PFSK-1 (cell line): Measurements from ENCODE around the gene IDUA.

Experiments
- POLR2AphosphoS5 ChIP-seq: IDR thresholded peaks from 2 replicates; pipeline ENCODE4 v1.6.1; 2012; ENCODE audit warnings: low read depth, mild to moderate bottlenecking, control low read depth, low read length, moderate library complexity
- REST ChIP-seq, 2 experiments: IDR thresholded peaks; 2 replicates each; pipeline versions ENCODE4 v1.6.1 to v1.8.0; 2011 to 2012; ENCODE audit warnings: low read depth in 2 of 2, low read length in 2 of 2, control low read depth in 1 of 2, inconsistent platforms in 1 of 2, mild to moderate bottlenecking in 1 of 2, moderate library complexity in 1 of 2; ENCODE audit not compliant: insufficient read depth in 1 of 2
- SIN3A ChIP-seq: IDR thresholded peaks from 2 replicates; pipeline ENCODE4 v1.6.1; 2012; ENCODE audit warnings: mild to moderate bottlenecking, low read length, moderate library complexity, borderline replicate concordance; ENCODE audit not compliant: insufficient read depth
- TAF1 ChIP-seq: IDR thresholded peaks from 2 replicates; pipeline ENCODE4 v1.6.1; 2012; ENCODE audit warnings: low read length, control low read depth, borderline replicate concordance; ENCODE audit not compliant: insufficient read depth

- TF ChIP-seq TAF1 (no peak), SIN3A (no peak), POLR2AphosphoS5 (no peak), REST (IDR thresholded peaks at IDR 0.05; ENCODE audit: insufficient read depth in 1 of 2, low read depth in 2 of 2, low read length in 2 of 2) (no peak)
These were observed 35.9 kb downstream of the IDUA start for GRCh38 chr4:1022739-1023066.
